Measurements from ENCODE around the gene LGALS4.

GRCh38 chr19:38808741-38809140 lies 4.0 kb downstream of the LGALS4 start:
- TF ChIP-seq POLR2AphosphoS5 (IDR thresholded peaks at IDR 0.05), result no peak
- no peak for TF ChIP-seq CTCF (IDR thresholded peaks at IDR 0.05 in 8 of 11, conservative IDR thresholded peaks at IDR 0.05 in 3 of 11)
- TF ChIP-seq POLR2A (IDR thresholded peaks at IDR 0.05), result no peak

Measured in spleen (tissue), 7 donors.